ENCODE measurements around the gene FAM118B.

The FAM118B gene

GRCh38 chr11:126277780-126278179, 66.2 kb downstream of the FAM118B start:
- Histone ChIP-seq H3F3A (ENCODE audit: insufficient read depth, low read length) (no peaks in the 10 kb centered on the region), H3K27ac (ENCODE audit: low read depth, low read length, poor library complexity, severe bottlenecking) (no peak overlapping the region), H3K4me3 (ENCODE audit: low read depth, low read length, poor library complexity, severe bottlenecking) (no peak overlapping the region), H4K20me1 (ENCODE audit: insufficient read depth, low read length) (no peaks in the 10 kb centered on the region), H3K4me2 (ENCODE audit: low read length) (no peak overlapping the region), H3K9me3 (ENCODE audit: low read length) (no peaks in the 10 kb centered on the region), H3K9ac (ENCODE audit: low read length) (no peak overlapping the region), H3K79me2 (ENCODE audit: insufficient read depth, low read length) (no peaks in the 10 kb centered on the region), H2AFZ (ENCODE audit: low read length) (no peak overlapping the region), H3K4me1 (ENCODE audit: insufficient read depth, low read length, severe bottlenecking) (peaks cover 14% of the 10 kb centered on the region), H3K27me3 (ENCODE audit: insufficient read depth, low read length) (no peaks in the 10 kb centered on the region), H3K9me2 (ENCODE audit: low read depth, low read length) (no peaks in the 10 kb centered on the region), H3K36me3 (ENCODE audit: insufficient read depth, low read length) (peaks cover 43% of the 10 kb centered on the region)
- no peak for TF ChIP-seq EZH2 (IDR thresholded peaks at IDR 0.05; ENCODE audit: borderline replicate concordance, low read length)
- no peak for TF ChIP-seq CTCF (IDR thresholded peaks at IDR 0.05; ENCODE audit: low read length)

DNA sequence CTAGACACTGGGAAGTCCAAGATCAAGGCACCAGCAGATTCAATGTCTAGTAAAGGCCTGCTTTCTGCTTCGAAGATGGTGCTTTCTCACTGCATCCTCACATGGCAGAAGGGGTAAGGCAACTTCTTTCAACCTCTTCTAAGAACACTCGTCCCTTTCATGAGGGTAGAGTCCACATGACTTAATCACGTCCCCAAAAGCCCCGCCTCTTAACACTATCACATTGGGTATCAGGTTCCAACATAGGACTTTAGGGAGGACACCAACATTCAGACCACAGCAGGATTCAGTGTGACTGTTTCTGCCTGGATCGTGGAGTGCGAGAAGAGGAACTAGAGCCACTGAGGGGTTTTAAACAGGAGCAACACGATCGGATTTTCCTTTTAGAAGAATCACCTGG, 67.6 kb downstream of the FAM118B start:
- Histone ChIP-seq H4K20me1 (ENCODE audit: insufficient read depth, low read length) (no peaks in the 10 kb centered on the region), H3K9me3 (ENCODE audit: low read length) (no peaks in the 10 kb centered on the region), H3K27me3 (ENCODE audit: insufficient read depth, low read length) (no peaks in the 10 kb centered on the region), H3K4me3 (ENCODE audit: low read depth, low read length, poor library complexity, severe bottlenecking) (no peak overlapping the region), H3K4me1 (ENCODE audit: insufficient read depth, low read length, severe bottlenecking) (peaks cover 21% of the 10 kb centered on the region), H3F3A (ENCODE audit: insufficient read depth, low read length) (no peaks in the 10 kb centered on the region), H3K4me2 (ENCODE audit: low read length) (no peak overlapping the region), H3K27ac (ENCODE audit: low read depth, low read length, poor library complexity, severe bottlenecking) (no peak overlapping the region), H2AFZ (ENCODE audit: low read length) (no peak overlapping the region), H3K9me2 (ENCODE audit: low read depth, low read length) (no peaks in the 10 kb centered on the region), H3K9ac (ENCODE audit: low read length) (no peak overlapping the region), H3K79me2 (ENCODE audit: insufficient read depth, low read length) (no peaks in the 10 kb centered on the region), H3K36me3 (ENCODE audit: insufficient read depth, low read length) (peaks cover 29% of the 10 kb centered on the region)
- no peak for TF ChIP-seq EZH2 (IDR thresholded peaks at IDR 0.05; ENCODE audit: borderline replicate concordance, low read length)
- TF ChIP-seq CTCF (IDR thresholded peaks at IDR 0.05; ENCODE audit: low read length): no peak

DNA sequence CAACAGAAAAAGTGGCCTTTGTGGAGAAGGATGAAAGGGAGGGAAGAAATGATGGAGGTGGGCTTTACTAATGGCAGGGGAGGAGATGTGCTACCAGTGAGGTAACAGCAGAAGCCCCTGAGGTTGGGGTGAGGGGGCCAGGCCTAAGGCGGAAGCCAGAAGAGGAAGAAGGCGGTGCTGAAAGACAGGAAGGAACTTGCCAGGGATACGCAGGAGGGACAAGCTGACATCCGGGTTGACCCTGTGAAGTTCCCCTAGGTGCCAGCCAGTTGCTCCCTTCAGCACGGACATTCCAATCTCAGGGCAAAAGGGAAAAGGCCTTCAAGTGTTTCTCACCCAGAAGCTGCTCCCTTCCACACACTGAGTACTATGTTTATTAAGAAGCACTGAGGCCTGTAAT, 69.0 kb downstream of the FAM118B start:
- Histone ChIP-seq H2AFZ (ENCODE audit: low read length) (no peak overlapping the region), H3K27ac (ENCODE audit: low read depth, low read length, poor library complexity, severe bottlenecking) (no peak overlapping the region), H3K9me3 (ENCODE audit: low read length) (no peaks in the 10 kb centered on the region), H3K4me1 (ENCODE audit: insufficient read depth, low read length, severe bottlenecking) (peaks cover 28% of the 10 kb centered on the region), H3F3A (ENCODE audit: insufficient read depth, low read length) (no peaks in the 10 kb centered on the region), H3K9ac (ENCODE audit: low read length) (no peak overlapping the region), H3K4me3 (ENCODE audit: low read depth, low read length, poor library complexity, severe bottlenecking) (no peak overlapping the region), H3K9me2 (ENCODE audit: low read depth, low read length) (no peaks in the 10 kb centered on the region), H3K4me2 (ENCODE audit: low read length) (no peak overlapping the region; the same call in 1 of the 2 replicates), H3K27me3 (ENCODE audit: insufficient read depth, low read length) (no peaks in the 10 kb centered on the region), H4K20me1 (ENCODE audit: insufficient read depth, low read length) (no peaks in the 10 kb centered on the region), H3K36me3 (ENCODE audit: insufficient read depth, low read length) (peaks cover 18% of the 10 kb centered on the region; the same call in 1 of the 2 replicates), H3K79me2 (ENCODE audit: insufficient read depth, low read length) (no peaks in the 10 kb centered on the region)
- TF ChIP-seq EZH2 (IDR thresholded peaks at IDR 0.05; ENCODE audit: borderline replicate concordance, low read length) (no peak), CTCF (IDR thresholded peaks at IDR 0.05; ENCODE audit: low read length) (no peak)
